OCI-LY1 (cell line): ENCODE results near the gene ZNF697.

Experiments
- H2AFZ ChIP-seq: fragments of 200-600 bp; sonication (generic), shearing (Covaris generic); 2 replicates; pipeline ENCODE4 v1.6.0; 2014; ENCODE audit warnings: antibody characterized with exemption, mild to moderate bottlenecking, low read length
- H3F3A ChIP-seq: fragments of 200-600 bp; sonication (generic), shearing (Covaris generic); 2 replicates; pipeline ENCODE4 v1.6.0; 2014; ENCODE audit warnings: mild to moderate bottlenecking, antibody characterized with exemption, low read length, moderate library complexity; ENCODE audit not compliant: insufficient read depth
- H3K27ac ChIP-seq: fragments of 200-600 bp; sonication (generic); 2 replicates; pipeline ENCODE4 v1.5.1; 2014; ENCODE audit warnings: low read length, mixed run types, mild to moderate bottlenecking, low read depth; ENCODE audit not compliant: poor library complexity, severe bottlenecking
- H3K27me3 ChIP-seq: fragments of 200-600 bp; sonication (generic); 2 replicates; pipeline ENCODE4 v1.6.0; 2014; ENCODE audit warnings: antibody characterized with exemption, mild to moderate bottlenecking, low read length, moderate library complexity; ENCODE audit not compliant: insufficient read depth
- H3K36me3 ChIP-seq: fragments of 200-600 bp; sonication (generic); 2 replicates; pipeline ENCODE4 v1.6.1; 2014; ENCODE audit warnings: mild to moderate bottlenecking, antibody characterized with exemption, low read length, moderate library complexity, mixed read lengths; ENCODE audit not compliant: insufficient read depth
- H3K4me1 ChIP-seq: fragments of 200-600 bp; sonication (generic); 2 replicates; pipeline ENCODE4 v1.5.1; 2014; ENCODE audit warnings: mild to moderate bottlenecking, low read length, moderate library complexity; ENCODE audit not compliant: insufficient read depth, severe bottlenecking
- H3K4me2 ChIP-seq: fragments of 200-600 bp; sonication (generic), shearing (Covaris generic); 2 replicates; pipeline ENCODE4 v1.6.1; 2014; ENCODE audit warnings: low read length
- H3K4me3 ChIP-seq: fragments of 200-600 bp; sonication (generic); 2 replicates; pipeline ENCODE4 v1.5.1; 2014; ENCODE audit warnings: low read length, low read depth, mild to moderate bottlenecking, mixed read lengths; ENCODE audit not compliant: poor library complexity, severe bottlenecking
- H3K79me2 ChIP-seq: fragments of 200-600 bp; shearing (Covaris generic); 2 replicates; pipeline ENCODE4 v1.6.1; 2016; ENCODE audit warnings: mixed run types, low read length, mixed read lengths; ENCODE audit not compliant: insufficient read depth
- H3K9ac ChIP-seq: fragments of 200-600 bp; sonication (generic), shearing (Covaris generic); 2 replicates; pipeline ENCODE4 v1.6.1; 2014; ENCODE audit warnings: mild to moderate bottlenecking, low read length, mixed read lengths
- H3K9me2 ChIP-seq: fragments of 200-600 bp; sonication (generic), shearing (Covaris generic); 2 replicates; pipeline ENCODE4 v1.6.1; 2014; ENCODE audit warnings: low read depth, mild to moderate bottlenecking, low read length, mixed read lengths
- H3K9me3 ChIP-seq: fragments of 200-600 bp; shearing (Covaris generic); 2 replicates; pipeline ENCODE4 v1.6.1; 2014; ENCODE audit warnings: low read length, mixed read lengths
- H4K20me1 ChIP-seq: fragments of 200-600 bp; sonication (generic), shearing (Covaris generic); 2 replicates; pipeline ENCODE4 v1.6.0; 2016; ENCODE audit warnings: mild to moderate bottlenecking, low read length; ENCODE audit not compliant: insufficient read depth
- EZH2 ChIP-seq: fragments of 200-600 bp; sonication (generic), shearing (Covaris generic); IDR thresholded peaks from 2 replicates; pipeline ENCODE4 v1.8.0; 2017; ENCODE audit warnings: borderline replicate concordance, mixed run types, mild to moderate bottlenecking, antibody characterized with exemption, low read length, moderate library complexity, mixed read lengths
- TF ChIP-seq, protein P1 (sequence below): fragments of 200-600 bp; sonication (generic), shearing (Covaris generic); IDR thresholded peaks from 2 replicates; pipeline ENCODE4 v1.5.1; 2017; ENCODE audit warnings: mild to moderate bottlenecking, antibody characterized with exemption, low read length, moderate library complexity, mixed read lengths

The ZNF697 gene

DNA sequence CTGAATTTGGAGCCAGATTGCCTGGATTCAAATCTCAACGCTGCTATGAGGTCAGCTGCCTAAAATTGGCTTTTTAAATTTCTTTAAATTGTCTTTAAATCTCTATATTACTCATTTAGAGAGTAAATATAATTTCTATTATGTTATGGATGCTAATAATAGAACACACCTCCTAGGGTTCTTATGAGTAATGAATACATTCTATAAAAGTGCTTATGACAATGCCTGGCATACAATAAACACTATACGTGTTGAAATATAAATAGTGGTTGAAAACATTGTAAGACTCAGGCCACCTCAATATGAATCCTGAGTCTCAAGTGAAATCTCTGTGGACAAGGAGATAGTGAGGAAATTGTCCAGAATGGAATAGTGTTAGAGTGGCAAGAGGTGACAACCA, 32.7 kb upstream of the ZNF697 start:
- H4K20me1 ChIP-seq, result no peaks in the 10 kb centered on the region
- no peaks in the 10 kb centered on the region for H3K36me3 ChIP-seq
- H3K9me2 ChIP-seq, result no peaks in the 10 kb centered on the region
- H3K4me1 ChIP-seq, result no peaks in the 10 kb centered on the region
- no peaks in the 10 kb centered on the region for H3K9me3 ChIP-seq
- no peaks in the 10 kb centered on the region for H3F3A ChIP-seq
- H3K9ac ChIP-seq, result no peak overlapping the region
- TF ChIP-seq EZH2, result no peak
- TF ChIP-seq, protein P1, sequence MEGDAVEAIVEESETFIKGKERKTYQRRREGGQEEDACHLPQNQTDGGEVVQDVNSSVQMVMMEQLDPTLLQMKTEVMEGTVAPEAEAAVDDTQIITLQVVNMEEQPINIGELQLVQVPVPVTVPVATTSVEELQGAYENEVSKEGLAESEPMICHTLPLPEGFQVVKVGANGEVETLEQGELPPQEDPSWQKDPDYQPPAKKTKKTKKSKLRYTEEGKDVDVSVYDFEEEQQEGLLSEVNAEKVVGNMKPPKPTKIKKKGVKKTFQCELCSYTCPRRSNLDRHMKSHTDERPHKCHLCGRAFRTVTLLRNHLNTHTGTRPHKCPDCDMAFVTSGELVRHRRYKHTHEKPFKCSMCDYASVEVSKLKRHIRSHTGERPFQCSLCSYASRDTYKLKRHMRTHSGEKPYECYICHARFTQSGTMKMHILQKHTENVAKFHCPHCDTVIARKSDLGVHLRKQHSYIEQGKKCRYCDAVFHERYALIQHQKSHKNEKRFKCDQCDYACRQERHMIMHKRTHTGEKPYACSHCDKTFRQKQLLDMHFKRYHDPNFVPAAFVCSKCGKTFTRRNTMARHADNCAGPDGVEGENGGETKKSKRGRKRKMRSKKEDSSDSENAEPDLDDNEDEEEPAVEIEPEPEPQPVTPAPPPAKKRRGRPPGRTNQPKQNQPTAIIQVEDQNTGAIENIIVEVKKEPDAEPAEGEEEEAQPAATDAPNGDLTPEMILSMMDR, result no peak
- no peak overlapping the region for H3K4me3 ChIP-seq
- no peaks in the 10 kb centered on the region for H3K79me2 ChIP-seq
- H3K27me3 ChIP-seq, result 0 out of 2 replicates have a peak, but pooled peaks cover 3% of the 10 kb centered on the region
- H2AFZ ChIP-seq, result no peak overlapping the region
- H3K27ac ChIP-seq, result no peak overlapping the region
- no peak overlapping the region for H3K4me2 ChIP-seq

DNA sequence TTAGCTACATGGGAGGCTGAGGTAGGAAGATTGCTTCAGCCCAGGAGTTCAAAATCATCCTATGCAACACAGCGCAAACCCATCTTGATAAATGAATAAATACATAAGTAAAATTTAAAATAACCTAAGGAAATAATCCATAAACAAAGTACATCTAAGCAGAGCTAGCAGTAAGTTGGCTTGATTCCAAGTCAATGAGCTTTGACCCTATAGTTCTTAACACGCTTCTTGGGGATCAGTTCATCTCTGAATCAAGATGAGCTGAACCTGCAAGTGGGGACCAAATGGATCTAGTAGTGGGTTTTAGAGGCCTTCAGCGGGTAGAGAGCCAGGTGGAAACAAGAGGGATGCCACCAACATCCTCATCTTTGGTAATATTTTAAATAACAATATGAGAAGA, 32.1 kb upstream of the ZNF697 start:
- TF ChIP-seq, protein P1, result no peak
- TF ChIP-seq EZH2, result no peak
- H2AFZ ChIP-seq, result no peak overlapping the region

DNA sequence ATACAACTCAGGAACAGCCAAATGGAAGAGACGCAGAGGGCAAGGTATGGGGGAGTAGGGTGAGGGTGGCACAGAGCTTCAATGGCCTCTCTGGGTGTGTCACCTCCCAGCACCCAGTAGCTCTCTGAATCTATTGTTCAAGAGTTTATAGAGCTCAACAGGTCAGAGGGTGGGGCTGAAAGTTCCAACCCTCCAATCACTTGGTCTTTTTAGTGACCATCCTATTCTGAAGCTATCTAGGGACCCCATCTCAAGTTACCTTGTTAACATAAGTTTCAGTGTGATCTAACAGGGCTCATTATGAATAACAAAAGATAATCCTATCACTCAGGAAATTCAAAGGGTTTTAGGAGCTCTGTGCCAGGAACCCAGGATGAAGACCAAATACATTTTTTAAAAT, 31.2 kb upstream of the ZNF697 start:
- Histone ChIP-seq H3K27me3 (0 out of 2 replicates have a peak, but pooled peaks cover 3% of the 10 kb centered on the region), H3K9me2 (no peaks in the 10 kb centered on the region), H3K9ac (no peak overlapping the region), H3K36me3 (no peaks in the 10 kb centered on the region), H3K27ac (no peak overlapping the region), H3K4me3 (no peak overlapping the region), H2AFZ (no peak overlapping the region), H3K79me2 (no peaks in the 10 kb centered on the region), H4K20me1 (no peaks in the 10 kb centered on the region), H3K4me2 (no peak overlapping the region), H3K4me1 (no peaks in the 10 kb centered on the region), H3K9me3 (no peaks in the 10 kb centered on the region), H3F3A (no peaks in the 10 kb centered on the region)
- TF ChIP-seq EZH2, result no peak
- TF ChIP-seq, protein P1, result no peak

More for the DNA sequence above, 32.1 kb upstream of the ZNF697 start:
- Histone ChIP-seq H3K9me3 (no peaks in the 10 kb centered on the region), H3K4me1 (no peaks in the 10 kb centered on the region), H3K4me3 (no peak overlapping the region), H3K27ac (no peak overlapping the region), H3K9ac (no peak overlapping the region), H3K9me2 (no peaks in the 10 kb centered on the region), H3K36me3 (no peaks in the 10 kb centered on the region), H3K4me2 (no peak overlapping the region), H4K20me1 (no peaks in the 10 kb centered on the region), H3F3A (no peaks in the 10 kb centered on the region), H3K27me3 (0 out of 2 replicates have a peak, but pooled peaks cover 3% of the 10 kb centered on the region), H3K79me2 (no peaks in the 10 kb centered on the region)
